MM.1S (cell line): ENCODE data around the gene DAZAP1.

Experiments
- CTCF ChIP-seq: fragments of 300-600 bp; sonication (generic); IDR thresholded peaks from 2 replicates; pipeline ENCODE4 v1.5.1; 2016; ENCODE audit warnings: antibody characterized with exemption, low read length, mixed read lengths
- EZH2 ChIP-seq: fragments of 300-600 bp; sonication (generic); optimal IDR thresholded peaks from 2 replicates; pipeline ENCODE3; 2017; ENCODE audit warnings: low read depth, mild to moderate bottlenecking, antibody characterized with exemption, low read length, mixed read lengths
- EZH2phosphoT487 ChIP-seq: fragments of 300-600 bp; sonication (generic); IDR thresholded peaks from 2 replicates; pipeline ENCODE4 v1.6.1; 2018; ENCODE audit warnings: antibody characterized with exemption, low read length

DNA sequence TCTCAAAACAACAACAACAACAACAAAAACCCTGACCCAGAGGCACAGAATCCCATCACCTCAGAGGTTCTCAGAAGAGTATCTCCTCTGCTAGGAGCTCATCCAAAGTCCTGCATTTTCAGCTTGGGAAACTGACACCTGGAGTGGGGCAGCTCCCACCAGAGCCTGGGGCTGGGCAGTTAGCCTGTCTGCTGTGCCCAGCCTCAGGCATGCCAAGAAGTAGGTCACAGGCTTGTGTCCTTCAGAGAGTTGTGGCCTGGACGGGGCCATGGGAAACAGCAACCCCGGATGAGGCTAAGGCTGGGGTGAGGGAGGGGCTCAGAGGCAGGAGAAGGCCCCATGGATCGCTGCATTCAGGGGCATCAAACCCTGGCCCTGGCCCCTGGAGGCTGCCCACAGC lies 21.6 kb upstream of the DAZAP1 start:
- no peak for TF ChIP-seq CTCF
- no peak for TF ChIP-seq EZH2phosphoT487
- no peak for TF ChIP-seq EZH2
